ENCODE results near the gene RPL7A.

DNA sequence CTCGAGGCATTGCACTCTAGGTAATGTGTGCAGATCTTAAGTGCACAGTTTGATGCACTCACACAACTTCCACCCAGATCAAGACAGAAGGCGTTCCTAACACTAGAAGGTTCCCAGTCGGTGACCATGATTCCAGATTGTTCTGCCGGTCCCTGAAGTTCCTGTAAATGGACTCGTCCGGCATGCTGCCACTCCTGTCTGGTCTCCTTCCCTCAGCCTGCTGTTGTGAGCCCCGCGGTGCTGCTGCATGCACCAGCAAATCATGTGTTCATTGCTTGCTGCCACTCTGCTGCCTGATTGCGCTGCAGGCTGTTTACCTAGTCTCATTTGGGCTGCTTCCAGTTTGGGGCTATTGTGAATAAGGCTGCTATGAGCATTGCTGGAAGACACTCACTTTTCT lies 39.7 kb downstream of the RPL7A start:
- TF ChIP-seq CTCF (IDR thresholded peaks at IDR 0.05) (no peak), POLR2A (IDR thresholded peaks at IDR 0.05) (no peak)
